Spleen (tissue), 7 donors: ENCODE data around the gene C5orf24.

Experiments used
- CTCF ChIP-seq, 11 experiments: fragments of 200-600 bp in 7 of 11; fragments of 450-650 bp in 4 of 11; sonication (generic) in 4 of 11; IDR thresholded peaks in 8 of 11; conservative IDR thresholded peaks in 3 of 11; 1 replicate in 7 of 11; 2 replicates in 4 of 11; pipeline versions ENCODE4 v1.4.0 to v1.8.0; 2016 to 2021; ENCODE audit warnings: antibody characterized with exemption in 11 of 11, inconsistent platforms in 4 of 11, mild to moderate bottlenecking in 1 of 11
- POLR2A ChIP-seq, 3 donors: fragments of 450-650 bp; IDR thresholded peaks; one replicate each; pipeline ENCODE4 v1.5.1; 2017; ENCODE audit warnings: antibody characterized with exemption in 3 of 3, mild to moderate bottlenecking in 1 of 3
- donor health status: DM: no; HTN: no; CAD: no; lungs with moderate emphysema.
- donor health status: DM: no; HTN: no; CAD: no.
- donor health status: DM: no; HTN: no; CAD: no.

- TF ChIP-seq POLR2A (IDR thresholded peaks at IDR 0.05), result no peak
- TF ChIP-seq CTCF (IDR thresholded peaks at IDR 0.05 in 8 of 11, conservative IDR thresholded peaks at IDR 0.05 in 3 of 11), result no peak
Measured at GRCh38 chr5:134891473-134891872, 45.7 kb downstream of the C5orf24 start.
